ENCODE results near the gene PKIB. TPM values are rescaled to one million over a fixed set of nuclear protein-coding genes. Genes with fewer than 3 reads are reported as not detected.

PKIB gene
- total RNA-seq, 1 donor from 2014 or later: 48.1 TPM

DNA sequence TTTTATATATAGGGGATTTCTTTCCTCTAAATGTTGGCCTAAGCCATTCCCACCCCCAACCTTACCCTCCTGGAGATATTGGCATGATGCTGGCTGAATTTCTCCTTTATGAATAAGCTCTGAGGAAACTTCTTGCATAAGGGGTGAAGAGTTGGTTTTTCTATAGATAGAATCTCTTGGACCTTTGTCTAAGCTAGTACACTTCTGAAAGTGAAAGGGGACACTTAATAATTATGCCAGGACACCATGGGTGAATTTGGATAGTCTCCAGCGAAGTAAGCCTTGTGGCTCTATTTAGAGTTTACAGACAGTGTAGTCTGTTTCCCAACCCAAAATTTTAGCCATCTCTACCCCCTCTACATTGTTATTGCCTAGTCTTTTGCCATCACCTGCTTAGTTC lies 142.3 kb downstream of the PKIB start:
- H3K4me1 Mint-ChIP-seq (ENCODE audit: low read depth, unreplicated experiment): no peaks in the 10 kb centered on the region
- H3K27me3 Mint-ChIP-seq (ENCODE audit: unreplicated experiment): no peaks in the 10 kb centered on the region
- DNase-seq: no peak
- TF ChIP-seq, protein P1, sequence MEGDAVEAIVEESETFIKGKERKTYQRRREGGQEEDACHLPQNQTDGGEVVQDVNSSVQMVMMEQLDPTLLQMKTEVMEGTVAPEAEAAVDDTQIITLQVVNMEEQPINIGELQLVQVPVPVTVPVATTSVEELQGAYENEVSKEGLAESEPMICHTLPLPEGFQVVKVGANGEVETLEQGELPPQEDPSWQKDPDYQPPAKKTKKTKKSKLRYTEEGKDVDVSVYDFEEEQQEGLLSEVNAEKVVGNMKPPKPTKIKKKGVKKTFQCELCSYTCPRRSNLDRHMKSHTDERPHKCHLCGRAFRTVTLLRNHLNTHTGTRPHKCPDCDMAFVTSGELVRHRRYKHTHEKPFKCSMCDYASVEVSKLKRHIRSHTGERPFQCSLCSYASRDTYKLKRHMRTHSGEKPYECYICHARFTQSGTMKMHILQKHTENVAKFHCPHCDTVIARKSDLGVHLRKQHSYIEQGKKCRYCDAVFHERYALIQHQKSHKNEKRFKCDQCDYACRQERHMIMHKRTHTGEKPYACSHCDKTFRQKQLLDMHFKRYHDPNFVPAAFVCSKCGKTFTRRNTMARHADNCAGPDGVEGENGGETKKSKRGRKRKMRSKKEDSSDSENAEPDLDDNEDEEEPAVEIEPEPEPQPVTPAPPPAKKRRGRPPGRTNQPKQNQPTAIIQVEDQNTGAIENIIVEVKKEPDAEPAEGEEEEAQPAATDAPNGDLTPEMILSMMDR (IDR thresholded peaks at IDR 0.05; ENCODE audit: partially characterized antibody, unreplicated experiment): no peak
- H3K36me3 Mint-ChIP-seq (ENCODE audit: unreplicated experiment): peaks cover 4% of the 10 kb centered on the region
- H3K4me3 Mint-ChIP-seq (ENCODE audit: unreplicated experiment): no peak overlapping the region
- peaks cover 2% of the 10 kb centered on the region for H3K9me3 Mint-ChIP-seq (ENCODE audit: unreplicated experiment)
- no peak overlapping the region for H3K27ac Mint-ChIP-seq (ENCODE audit: unreplicated experiment)

DNA sequence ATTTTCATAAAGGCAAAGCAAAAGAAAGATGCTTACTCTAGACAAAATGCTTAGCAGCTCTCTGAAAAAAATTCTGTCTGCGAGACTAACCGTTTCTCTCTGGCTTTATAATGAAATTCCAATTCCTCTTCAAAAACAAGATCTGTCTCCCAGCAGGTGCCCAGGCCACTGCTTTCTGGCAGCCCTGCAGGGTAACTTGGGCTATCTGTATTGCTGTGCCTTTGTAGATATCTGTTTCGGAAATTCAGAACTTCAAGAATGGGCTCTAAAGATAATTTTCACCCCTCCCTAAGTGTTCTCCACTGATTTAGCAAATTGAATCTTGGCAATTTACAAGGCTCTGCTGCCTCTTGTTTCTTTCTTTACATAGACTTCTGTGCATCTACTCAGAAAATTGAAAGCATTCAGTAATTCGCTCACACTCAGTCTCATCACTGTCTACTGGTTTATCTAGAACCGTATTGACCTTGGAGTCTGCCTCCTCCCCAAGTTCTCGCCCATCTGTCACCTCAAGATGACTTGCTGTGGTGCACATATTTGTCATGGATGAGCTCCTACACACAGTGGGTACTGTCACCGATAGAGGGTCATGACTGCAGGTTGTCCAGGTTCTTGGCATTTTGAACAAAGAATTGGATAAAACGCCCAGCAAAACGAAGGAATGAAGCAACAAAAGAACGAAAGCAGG lies 142.9 kb downstream of the PKIB start:
- Mint-ChIP-seq H3K36me3 (ENCODE audit: unreplicated experiment) (peaks cover 1% of the 10 kb centered on the region), H3K4me1 (ENCODE audit: low read depth, unreplicated experiment) (no peaks in the 10 kb centered on the region), H3K27ac (ENCODE audit: unreplicated experiment) (no peak overlapping the region), H3K9me3 (ENCODE audit: unreplicated experiment) (peaks cover 2% of the 10 kb centered on the region), H3K27me3 (ENCODE audit: unreplicated experiment) (no peaks in the 10 kb centered on the region), H3K4me3 (ENCODE audit: unreplicated experiment) (no peak overlapping the region)
- TF ChIP-seq, protein P1 (IDR thresholded peaks at IDR 0.05; ENCODE audit: partially characterized antibody, unreplicated experiment): no peak
- DNase-seq: no peak

DNA sequence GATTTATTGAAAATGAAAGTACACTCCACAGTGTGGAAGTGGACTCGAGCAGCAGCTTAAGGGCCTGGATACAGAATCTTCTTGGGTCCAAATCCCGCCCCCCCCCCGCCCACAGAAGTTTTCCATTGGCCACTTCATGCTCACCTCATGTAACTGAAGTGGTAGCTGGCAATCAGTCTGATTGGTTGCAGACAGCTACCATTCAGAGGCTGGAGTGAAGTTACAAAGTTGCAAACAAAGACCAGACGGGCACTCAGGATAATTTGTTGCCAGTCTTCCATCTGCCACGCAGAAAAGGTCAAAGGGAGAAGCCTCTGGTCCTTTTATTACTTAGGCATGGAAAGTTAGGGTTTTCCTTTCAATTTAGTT lies 143.5 kb downstream of the PKIB start:
- Mint-ChIP-seq H3K4me3 (ENCODE audit: unreplicated experiment) (no peak overlapping the region), H3K9me3 (ENCODE audit: unreplicated experiment) (peaks cover 2% of the 10 kb centered on the region), H3K27ac (ENCODE audit: unreplicated experiment) (no peak overlapping the region), H3K36me3 (ENCODE audit: unreplicated experiment) (no peaks in the 10 kb centered on the region), H3K27me3 (ENCODE audit: unreplicated experiment) (no peaks in the 10 kb centered on the region), H3K4me1 (ENCODE audit: low read depth, unreplicated experiment) (no peaks in the 10 kb centered on the region)
- no peak for DNase-seq
- TF ChIP-seq, protein P1 (IDR thresholded peaks at IDR 0.05; ENCODE audit: partially characterized antibody, unreplicated experiment): no peak

DNA sequence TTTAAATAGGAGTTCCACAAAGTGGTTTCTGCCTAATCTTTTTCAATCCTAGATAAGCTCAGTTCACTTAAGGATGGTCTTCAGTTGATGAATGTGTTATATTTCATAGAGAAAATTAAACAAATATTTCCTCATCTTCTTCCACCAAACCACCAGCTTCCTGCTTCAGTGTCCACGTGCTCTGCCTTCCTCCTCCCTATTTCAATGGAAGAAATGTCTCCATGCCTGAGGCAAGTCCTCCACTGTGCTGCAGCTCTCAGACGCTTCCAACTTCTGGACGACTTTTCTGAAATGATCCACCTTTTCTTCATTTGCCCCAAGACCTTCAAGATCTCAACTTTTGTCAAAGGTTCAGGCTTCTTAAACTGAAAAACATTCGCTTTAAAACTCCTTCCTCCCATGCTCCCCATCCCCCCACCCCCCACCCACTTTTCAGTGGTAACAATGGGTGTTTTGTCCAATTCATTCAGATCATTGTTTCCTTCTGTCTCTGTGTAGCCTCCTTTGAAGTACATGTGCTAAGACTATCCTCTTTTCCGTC lies 144.1 kb downstream of the PKIB start:
- H3K27me3 Mint-ChIP-seq (ENCODE audit: unreplicated experiment): peaks cover under 1% of the 10 kb centered on the region
- H3K27ac Mint-ChIP-seq (ENCODE audit: unreplicated experiment): no peak overlapping the region
- no peak overlapping the region for H3K4me3 Mint-ChIP-seq (ENCODE audit: unreplicated experiment)
- no peaks in the 10 kb centered on the region for H3K36me3 Mint-ChIP-seq (ENCODE audit: unreplicated experiment)
- TF ChIP-seq, protein P1 (IDR thresholded peaks at IDR 0.05; ENCODE audit: partially characterized antibody, unreplicated experiment): no peak
- no peaks in the 10 kb centered on the region for H3K4me1 Mint-ChIP-seq (ENCODE audit: low read depth, unreplicated experiment)
- H3K9me3 Mint-ChIP-seq (ENCODE audit: unreplicated experiment): peaks cover 2% of the 10 kb centered on the region
- DNase-seq: no peak

DNA sequence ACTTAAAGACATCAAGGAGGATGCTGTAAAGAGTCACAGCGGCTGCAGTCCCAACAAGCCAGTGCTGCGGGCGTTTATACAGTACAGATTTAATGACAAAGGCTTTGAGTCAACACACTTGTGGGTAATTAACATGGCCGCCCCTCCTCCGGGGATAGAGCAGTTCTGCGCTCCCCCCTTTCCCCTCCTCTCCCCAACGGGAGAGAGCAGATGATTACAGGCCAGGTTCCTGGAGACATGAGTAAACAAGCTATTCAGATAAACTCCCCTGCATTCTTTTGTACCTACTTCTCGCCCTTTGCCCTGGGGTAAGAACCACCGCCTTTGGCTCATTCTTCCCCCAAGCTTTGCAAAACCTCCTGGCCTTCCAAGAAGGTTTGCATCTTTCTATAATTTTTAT lies 145.7 kb downstream of the PKIB start:
- Mint-ChIP-seq H3K4me1 (ENCODE audit: low read depth, unreplicated experiment) (no peaks in the 10 kb centered on the region), H3K9me3 (ENCODE audit: unreplicated experiment) (peaks cover 2% of the 10 kb centered on the region), H3K36me3 (ENCODE audit: unreplicated experiment) (no peaks in the 10 kb centered on the region), H3K27ac (ENCODE audit: unreplicated experiment) (no peak overlapping the region), H3K4me3 (ENCODE audit: unreplicated experiment) (no peak overlapping the region), H3K27me3 (ENCODE audit: unreplicated experiment) (peaks cover 2% of the 10 kb centered on the region)
- no peak for DNase-seq
- TF ChIP-seq, protein P1 (IDR thresholded peaks at IDR 0.05; ENCODE audit: partially characterized antibody, unreplicated experiment): no peak

All from glutamatergic neuron (in vitro differentiated cells).